SK-N-SH (cell line): Measurements from ENCODE around the gene VWA3A. TPM values are rescaled to one million over a fixed set of nuclear protein-coding genes. Genes with fewer than 3 reads are reported as not detected.

ENCODE experiments used
- CTCF ChIA-PET: fragments of 300-600, 350-600 bp; formaldehyde crosslinking; extraction: SDS; loops from one replicate; lab custom pipeline; 2021; lab: Yijun Ruan, JAX
- POLR2A ChIA-PET: fragments of 350-600 bp; sonication (Branson Sonifier 250); formaldehyde crosslinking; extraction: SDS; loops from one replicate; lab custom pipeline; 2020; ENCODE audit warnings: antibody characterized with exemption, inconsistent platforms; lab: Yijun Ruan, JAX
- DNase-seq: peaks from one replicate; pipeline ENCODE4 v3.0.0; 2012
- H2AFZ ChIP-seq: fragments of 200-600 bp; sonication (generic); 2 replicates; pipeline ENCODE4 v1.8.1; 2016; ENCODE audit warnings: antibody characterized with exemption, mild to moderate bottlenecking, low read depth
- H3F3A ChIP-seq: fragments of 200-600 bp; sonication (generic); replicated peaks from 2 replicates; pipeline ENCODE3; 2016; ENCODE audit warnings: antibody characterized with exemption, mild to moderate bottlenecking; ENCODE audit not compliant: insufficient read depth
- H3K27ac ChIP-seq, 2 experiments: fragments of 200-500 bp in 1 of 2; fragments of 200-600 bp in 1 of 2; sonication (Bioruptor generic) in 1 of 2; sonication (generic), shearing (Covaris generic) in 1 of 2; 2 replicates each; pipeline versions ENCODE4 v1.5.1 to v1.6.1; 2014 to 2016; ENCODE audit warnings: low read depth in 2 of 2, inconsistent platforms in 1 of 2, low read length in 1 of 2, mild to moderate bottlenecking in 1 of 2, mixed read lengths in 1 of 2
- H3K27me3 ChIP-seq: fragments of 200-600 bp; sonication (generic), shearing (Covaris generic); 2 replicates; pipeline ENCODE4 v1.6.1; 2016; ENCODE audit warnings: mixed run types; ENCODE audit not compliant: insufficient read depth
- H3K36me3 ChIP-seq, 2 experiments: fragments of 200-500 bp in 1 of 2; fragments of 200-600 bp in 1 of 2; sonication (Bioruptor generic) in 1 of 2; sonication (generic) in 1 of 2; replicated peaks in 1 of 2; 2 replicates each; pipeline versions ENCODE3 to v1.5.1; 2014 to 2016; ENCODE audit warnings: low read length in 1 of 2, mild to moderate bottlenecking in 1 of 2; ENCODE audit not compliant: insufficient read depth in 2 of 2, control insufficient read depth in 1 of 2
- H3K4me1 ChIP-seq, 2 experiments: fragments of 200-500 bp in 1 of 2; fragments of 200-600 bp in 1 of 2; sonication (Bioruptor generic) in 1 of 2; sonication (generic), shearing (Covaris generic) in 1 of 2; 2 replicates each; pipeline versions ENCODE4 v1.5.1 to v1.6.1; 2014 to 2016; ENCODE audit warnings: low read depth in 1 of 2, low read length in 1 of 2, mixed run types in 1 of 2; ENCODE audit not compliant: insufficient read depth in 2 of 2, control insufficient read depth in 1 of 2
- H3K4me2 ChIP-seq: fragments of 200-600 bp; sonication (generic), shearing (Covaris generic); 2 replicates; pipeline ENCODE4 v1.6.1; 2017; ENCODE audit warnings: mixed run types
- H3K4me3 ChIP-seq, 2 experiments: fragments of 200-500 bp in 1 of 2; fragments of 200-600 bp in 1 of 2; sonication (Bioruptor generic) in 1 of 2; sonication (generic), shearing (Covaris generic) in 1 of 2; 2 replicates each; pipeline versions ENCODE4 v1.5.1 to v1.8.1; 2014 to 2016; ENCODE audit warnings: low read depth in 2 of 2, inconsistent platforms in 1 of 2, low read length in 1 of 2, mild to moderate bottlenecking in 1 of 2, mixed read lengths in 1 of 2, moderate library complexity in 1 of 2
- H3K79me2 ChIP-seq: fragments of 200-600 bp; sonication (generic); 2 replicates; pipeline ENCODE4 v1.8.1; 2017; ENCODE audit warnings: mild to moderate bottlenecking; ENCODE audit not compliant: insufficient read depth
- H3K9ac ChIP-seq: fragments of 200-600 bp; sonication (generic); 2 replicates; pipeline ENCODE4 v1.6.1; 2017; ENCODE audit warnings: mixed run types
- H3K9me2 ChIP-seq: fragments of 200-600 bp; sonication (generic); 2 replicates; pipeline ENCODE4 v1.6.1; 2017; ENCODE audit warnings: mixed run types
- H3K9me3 ChIP-seq: fragments of 200-600 bp; sonication (generic); 2 replicates; pipeline ENCODE4 v1.6.1; 2017; ENCODE audit warnings: mixed run types, mild to moderate bottlenecking, moderate library complexity
- H4K20me1 ChIP-seq: fragments of 200-600 bp; sonication (generic); 2 replicates; pipeline ENCODE4 v1.6.1; 2017; ENCODE audit warnings: mild to moderate bottlenecking, mixed run types; ENCODE audit not compliant: insufficient read depth
- GATA2 ChIP-seq: sonication (generic); formaldehyde crosslinking; IDR thresholded peaks from 2 replicates; pipeline ENCODE4 v1.5.0; 2020; ENCODE audit warnings: mild to moderate bottlenecking, missing genetic modification reagents
- RAD21 ChIP-seq: IDR thresholded peaks from 2 replicates; pipeline ENCODE4 v1.6.1; 2012; ENCODE audit warnings: mild to moderate bottlenecking, low read length
- SMC3 ChIP-seq: IDR thresholded peaks from 2 replicates; pipeline ENCODE4 v1.6.1; 2012; ENCODE audit warnings: low read depth, low read length, improper control_type of control experiment
- YY1 ChIP-seq: IDR thresholded peaks from 2 replicates; pipeline ENCODE4 v1.4.0; 2012; ENCODE audit warnings: low read depth, mild to moderate bottlenecking
- WGBS: methylation state at CpG from one replicate; pipeline ENCODE4 v1.1.6; 2017; ENCODE audit warnings: low lambda C conversion rate; 5-methylcytosine and 5-hydroxymethylcytosine counted together
- polyA plus RNA-seq, 3 experiments: library from polyadenylated mRNA; depleted of rRNA; stranded (reverse); fragments of >200 nt; gene quantifications; 2 replicates each; pipeline ENCODE4 v1.2.3, GENCODE V29; 2012
- TF ChIP-seq, protein P1 (sequence below): fragments of 200-600 bp; sonication (generic); IDR thresholded peaks from 2 replicates; pipeline ENCODE4 v1.6.1; 2017; ENCODE audit warnings: antibody characterized with exemption, mild to moderate bottlenecking, moderate library complexity

The VWA3A gene
- polyA plus RNA-seq, 1 of the 3 experiments (the other 2 are of a cell fraction) = not detected

- ChIA-PET CTCF (interaction anchor here (0.6 to 6.3 kb wide), 36 partner anchors 8 to 201 kb away, joined by 3 to 75 read pairs (median 4); partner anchors contain the start of genes PDZD9 and UQCRC2), POLR2A (interaction anchor here (0.8 kb wide), 1 partner anchor 91 kb away, joined by 3 read pairs; the partner anchor contains the start of gene MOSMO)
- WGBS = 49% methylated on average over 8 of the region's 8 CpGs
- H4K20me1 ChIP-seq = no peaks in the 10 kb centered on the region
- H3K27me3 ChIP-seq = no peaks in the 10 kb centered on the region; the same call in 1 of the 2 replicates
- no peak overlapping the region for H3K9ac ChIP-seq
- H3K79me2 ChIP-seq = no peaks in the 10 kb centered on the region
- H3F3A ChIP-seq = no peaks in the 10 kb centered on the region
- no peaks in the 10 kb centered on the region for H3K9me3 ChIP-seq
- H3K9me2 ChIP-seq = no peaks in the 10 kb centered on the region
- H3K27ac ChIP-seq = no peak overlapping the region
- H2AFZ ChIP-seq = no peak overlapping the region
- H3K4me2 ChIP-seq = no peak overlapping the region
- H3K36me3 ChIP-seq = no peaks in the 10 kb centered on the region
- no peak overlapping the region; a peak in 1 of 4 replicates for H3K4me3 ChIP-seq
- no peaks in the 10 kb centered on the region; a peak in 1 of 4 replicates for H3K4me1 ChIP-seq
- TF ChIP-seq, protein P1, sequence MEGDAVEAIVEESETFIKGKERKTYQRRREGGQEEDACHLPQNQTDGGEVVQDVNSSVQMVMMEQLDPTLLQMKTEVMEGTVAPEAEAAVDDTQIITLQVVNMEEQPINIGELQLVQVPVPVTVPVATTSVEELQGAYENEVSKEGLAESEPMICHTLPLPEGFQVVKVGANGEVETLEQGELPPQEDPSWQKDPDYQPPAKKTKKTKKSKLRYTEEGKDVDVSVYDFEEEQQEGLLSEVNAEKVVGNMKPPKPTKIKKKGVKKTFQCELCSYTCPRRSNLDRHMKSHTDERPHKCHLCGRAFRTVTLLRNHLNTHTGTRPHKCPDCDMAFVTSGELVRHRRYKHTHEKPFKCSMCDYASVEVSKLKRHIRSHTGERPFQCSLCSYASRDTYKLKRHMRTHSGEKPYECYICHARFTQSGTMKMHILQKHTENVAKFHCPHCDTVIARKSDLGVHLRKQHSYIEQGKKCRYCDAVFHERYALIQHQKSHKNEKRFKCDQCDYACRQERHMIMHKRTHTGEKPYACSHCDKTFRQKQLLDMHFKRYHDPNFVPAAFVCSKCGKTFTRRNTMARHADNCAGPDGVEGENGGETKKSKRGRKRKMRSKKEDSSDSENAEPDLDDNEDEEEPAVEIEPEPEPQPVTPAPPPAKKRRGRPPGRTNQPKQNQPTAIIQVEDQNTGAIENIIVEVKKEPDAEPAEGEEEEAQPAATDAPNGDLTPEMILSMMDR = peak; percentile 66
- TF ChIP-seq GATA2 (CRISPR knock-in tag) (no peak), RAD21 (peak; percentile 75), SMC3 (peak; percentile 65)
- DNase-seq = peak; percentile 71
These were observed 6.3 kb downstream of the VWA3A start for GRCh38 chr16:22098405-22099255.

DNA sequence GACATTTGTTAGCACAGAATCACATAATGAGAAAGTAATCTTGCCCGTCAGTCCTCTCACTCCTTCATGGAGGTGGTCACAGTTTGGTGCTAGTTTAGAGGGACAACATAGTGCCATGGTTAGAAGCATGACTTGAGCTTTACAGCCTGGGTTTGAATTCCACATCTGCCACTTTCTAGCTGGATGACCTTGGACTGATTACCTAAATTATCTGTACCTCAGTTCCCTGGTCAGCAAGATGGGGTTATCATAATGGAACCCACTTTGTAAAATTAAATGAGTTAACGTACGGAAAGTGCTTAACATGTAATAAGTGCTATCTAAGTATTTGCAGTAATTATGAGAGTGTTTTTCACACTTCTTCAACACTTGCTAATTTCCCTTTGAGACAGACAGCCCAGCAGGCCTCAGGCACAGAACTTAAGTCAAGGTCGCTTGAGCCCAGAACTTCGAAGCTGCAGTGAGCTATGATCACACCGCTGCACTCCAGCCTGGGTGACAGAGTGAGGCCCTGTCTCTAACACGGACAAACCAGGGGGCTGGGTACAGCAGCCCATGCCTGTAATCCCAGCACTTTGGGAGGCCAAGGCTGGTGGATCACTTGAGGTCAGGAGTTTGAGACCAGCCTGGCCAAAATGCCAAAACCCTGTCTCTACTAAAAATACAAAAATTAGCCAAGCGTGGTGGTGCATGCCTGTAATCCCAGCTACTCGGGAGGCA, 7.1 kb downstream of the VWA3A start:
- Histone ChIP-seq H3K36me3 (no peaks in the 10 kb centered on the region), H3K4me2 (no peak overlapping the region), H3K9ac (no peak overlapping the region), H3K9me3 (no peaks in the 10 kb centered on the region), H2AFZ (no peak overlapping the region), H3K27me3 (no peaks in the 10 kb centered on the region; the same call in 1 of the 2 replicates), H3K4me3 (no peak overlapping the region; a peak in 1 of 4 replicates), H3K9me2 (no peaks in the 10 kb centered on the region), H4K20me1 (no peaks in the 10 kb centered on the region), H3K27ac (no peak overlapping the region), H3K79me2 (no peaks in the 10 kb centered on the region), H3K4me1 (no peaks in the 10 kb centered on the region; a peak in 1 of 4 replicates), H3F3A (no peaks in the 10 kb centered on the region)
- CTCF ChIA-PET = interaction anchor here (0.6 to 6.3 kb wide), 36 partner anchors 9 to 200 kb away, joined by 3 to 75 read pairs (median 4); partner anchors contain the start of genes PDZD9 and UQCRC2
- no peak for DNase-seq
- WGBS = 68% methylated on average over 9 of the region's 9 CpGs
- POLR2A ChIA-PET = interaction anchor here (0.8 kb wide), 1 partner anchor 92 kb away, joined by 3 read pairs; the partner anchor contains the start of gene MOSMO
- TF ChIP-seq YY1 = no peak
- TF ChIP-seq, protein P1 = peak; percentile 14; the same call in 1 of the 2 replicates
